NK-92 (cell line): ENCODE measurements around the gene PAQR4.

ENCODE experiments used
- DNase-seq: peaks from one replicate; lab custom pipeline; 2025; ENCODE audit not compliant: unreplicated experiment; lab: John Stamatoyannopoulos, UW

The PAQR4 gene

DNA sequence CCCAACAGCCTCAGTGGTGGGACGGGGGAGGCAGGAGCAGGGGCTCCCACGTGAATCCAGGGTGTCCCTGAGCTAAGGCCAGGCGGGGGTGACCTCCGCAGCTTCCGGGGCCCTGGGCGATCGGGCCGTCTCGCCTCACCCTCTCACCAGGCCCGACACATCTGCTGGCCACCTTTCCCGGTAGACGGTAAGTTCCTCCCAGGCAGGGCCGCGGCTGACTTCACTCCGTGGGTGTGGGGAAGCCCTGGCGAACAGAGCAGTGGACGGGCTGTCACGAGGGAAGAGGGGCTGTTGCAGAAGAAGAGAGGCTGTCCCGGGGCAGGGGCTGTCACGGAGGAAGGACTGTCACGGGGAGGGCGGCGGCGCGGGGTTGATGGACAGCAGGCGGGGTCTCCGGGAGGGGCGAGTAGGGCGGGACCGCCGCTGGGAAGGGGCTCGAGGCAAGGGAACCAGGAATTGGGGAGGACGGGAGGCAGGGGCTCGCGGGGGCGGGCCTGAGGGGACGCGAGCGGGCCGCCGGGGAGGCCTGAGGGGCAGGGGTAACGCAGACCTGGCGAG lies 10.6 kb downstream of the PAQR4 start:
- DNase-seq = no peak

DNA sequence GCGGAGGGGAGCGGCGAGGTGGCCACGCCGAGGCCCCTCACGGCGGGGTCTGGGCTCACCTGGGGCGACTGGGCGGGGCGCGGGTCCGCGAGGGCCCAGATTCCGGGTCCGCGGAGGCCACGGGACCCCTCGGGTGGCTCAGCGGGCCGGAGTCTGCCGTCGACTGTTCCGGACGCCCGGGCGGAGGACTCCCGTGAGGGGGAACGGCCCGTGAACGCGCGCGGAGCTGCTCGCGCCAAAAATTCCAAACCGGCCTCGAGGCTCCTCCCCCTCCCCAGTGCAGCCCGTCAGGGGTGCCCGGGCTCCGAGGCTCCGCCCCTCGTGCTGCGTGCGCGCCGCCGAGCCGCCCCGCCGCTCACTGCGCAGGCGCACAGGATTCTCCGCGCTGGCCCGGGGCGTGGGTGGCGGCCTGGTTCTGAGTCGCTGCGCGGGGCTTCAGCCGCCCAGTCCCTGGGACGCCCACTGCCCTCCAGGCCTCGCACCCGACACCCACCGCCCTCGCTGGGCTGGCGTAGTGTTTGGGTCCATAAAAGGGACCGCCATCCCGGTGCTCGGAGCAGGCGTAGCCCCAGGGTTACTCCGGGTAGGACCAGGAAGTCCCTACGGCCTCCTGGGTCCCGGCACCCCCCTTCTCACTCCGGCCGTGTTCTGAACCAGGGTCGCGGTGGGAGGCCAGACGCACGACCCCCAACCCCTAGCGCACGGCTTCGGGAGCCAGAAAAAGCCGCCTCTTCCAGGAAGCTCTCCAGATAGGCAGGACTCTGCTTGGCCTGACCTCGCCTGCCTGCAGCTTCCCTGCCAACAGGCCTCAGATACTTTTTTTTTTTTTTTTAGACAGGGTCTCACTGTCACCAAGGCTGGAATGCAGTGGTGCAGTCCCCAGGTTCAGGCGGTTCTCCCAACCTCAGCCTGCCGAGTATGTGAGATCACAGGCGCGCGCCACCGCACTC lies 11.4 kb downstream of the PAQR4 start, which contains the start of gene PKMYT1:
Gene PKMYT1, minus strand, starts transcription at position 220 of the 950 bp plus-strand sequence. CDS start 789 bp downstream, outside the sequence.
- DNase-seq = peak; percentile 61

DNA sequence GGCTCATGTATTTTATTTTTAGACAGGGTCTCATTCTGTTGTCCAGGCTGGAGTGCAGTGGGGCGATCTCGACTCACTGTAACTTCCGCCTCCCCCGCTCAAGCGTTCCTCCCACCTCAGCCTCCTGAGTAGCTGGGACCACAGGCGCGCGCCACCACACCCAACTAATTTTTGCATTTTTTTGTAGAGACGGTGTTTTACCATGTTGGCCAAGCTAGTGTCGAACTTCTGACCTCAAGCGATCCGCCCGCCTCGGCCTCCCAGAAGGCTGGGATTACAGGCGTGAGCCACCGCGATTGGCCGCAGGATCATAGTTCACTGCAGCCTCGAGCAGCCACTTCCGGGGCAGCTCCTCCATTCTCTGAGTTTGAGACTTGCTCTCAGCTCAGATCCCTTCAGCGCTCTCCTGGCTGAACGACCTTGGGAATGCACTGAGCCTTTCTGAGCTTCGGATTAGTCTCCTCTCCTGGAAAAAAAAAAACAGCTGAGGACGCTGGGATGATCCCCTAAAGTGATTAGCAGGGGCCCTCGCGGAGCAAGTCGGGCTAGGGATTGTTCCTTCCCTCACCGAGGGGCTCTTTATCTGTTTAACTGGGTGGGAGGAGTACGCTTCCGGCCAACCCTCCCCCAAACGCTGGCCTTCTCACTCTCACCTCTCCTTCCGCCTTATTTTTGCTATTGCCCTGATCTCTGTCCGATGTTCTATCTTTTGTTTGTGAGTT lies 12.2 kb downstream of the PAQR4 start:
- no peak for DNase-seq

DNA sequence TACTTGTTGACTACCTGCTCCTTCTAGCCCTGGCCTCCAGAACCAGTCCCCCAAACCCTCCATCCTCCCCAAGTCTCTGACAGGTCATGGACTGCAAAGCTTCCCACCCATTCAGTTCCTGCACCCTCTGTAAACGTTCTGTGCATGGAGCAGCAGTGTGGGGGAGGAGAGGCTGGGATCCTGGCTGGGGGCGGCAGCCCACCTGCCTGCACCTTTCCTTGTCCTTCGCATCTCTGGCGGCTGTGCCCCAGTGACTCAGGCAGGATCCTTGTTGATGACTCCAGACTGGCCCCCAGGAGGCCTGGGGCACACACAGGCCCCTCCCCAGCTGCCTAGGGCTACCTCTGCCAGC lies 12.7 kb downstream of the PAQR4 start:
- DNase-seq = no peak

DNA sequence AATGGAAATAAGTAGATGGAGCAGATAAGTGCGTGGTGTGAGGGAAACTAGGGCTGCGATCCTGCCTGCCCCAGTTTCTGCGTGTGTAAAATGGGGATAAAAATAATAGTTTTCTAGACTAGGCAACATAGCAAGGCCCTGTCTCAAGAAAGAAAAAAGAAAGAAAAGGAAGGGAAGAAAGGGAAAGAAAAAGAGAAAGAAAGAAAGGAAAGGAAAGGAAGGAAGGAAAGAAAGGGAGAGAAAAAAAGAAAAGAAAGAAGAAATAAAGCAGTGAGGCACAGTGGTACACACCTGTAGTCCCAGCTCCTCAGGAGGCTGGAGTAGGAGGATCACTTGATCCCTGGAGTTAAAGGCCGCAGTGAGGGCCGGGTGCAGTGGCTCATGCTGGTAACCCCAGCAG lies 13.3 kb downstream of the PAQR4 start:
- no peak for DNase-seq

DNA sequence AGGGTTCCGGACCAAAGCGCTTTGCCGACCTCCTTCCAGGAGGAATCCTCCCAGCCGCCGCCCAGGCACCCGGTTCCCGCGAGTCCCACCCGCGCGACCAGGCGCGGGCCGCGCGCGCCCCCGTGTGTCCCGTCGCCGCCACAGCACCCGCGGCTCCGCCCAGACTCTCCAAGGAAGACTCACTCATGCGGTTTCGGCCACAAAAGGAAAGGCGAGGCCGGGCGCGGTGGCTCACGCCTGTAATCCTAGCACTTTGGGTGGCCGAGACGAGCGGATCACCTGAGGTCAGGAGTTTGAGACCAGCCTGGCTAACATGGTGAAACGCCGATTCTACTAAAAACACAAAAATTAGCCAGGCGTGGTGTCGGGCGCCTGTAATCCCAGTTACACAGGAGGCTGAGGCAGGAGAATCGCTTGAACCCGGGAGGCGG lies 14.6 kb downstream of the PAQR4 start:
- no peak for DNase-seq

DNA sequence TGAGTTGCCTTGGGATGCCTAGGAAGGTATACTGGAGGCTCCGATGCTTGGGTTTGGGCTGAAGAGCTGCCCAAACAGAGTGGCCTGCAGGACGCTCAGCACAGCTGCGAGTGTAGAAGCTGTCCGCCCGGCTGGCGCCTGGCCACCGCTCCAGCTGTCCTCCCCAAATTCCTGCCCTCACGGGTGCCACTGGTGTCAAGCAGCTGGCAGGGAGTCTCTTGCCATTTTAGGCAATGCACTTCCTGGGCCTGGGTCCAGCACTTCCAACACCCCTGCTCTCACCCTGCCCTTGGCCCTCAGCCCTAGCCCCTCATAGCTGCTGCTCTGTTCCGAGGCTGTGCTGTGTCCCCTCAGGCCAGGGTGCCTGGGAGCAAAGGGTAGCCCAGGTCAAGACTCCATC lies 16.3 kb downstream of the PAQR4 start:
- DNase-seq = no peak

DNA sequence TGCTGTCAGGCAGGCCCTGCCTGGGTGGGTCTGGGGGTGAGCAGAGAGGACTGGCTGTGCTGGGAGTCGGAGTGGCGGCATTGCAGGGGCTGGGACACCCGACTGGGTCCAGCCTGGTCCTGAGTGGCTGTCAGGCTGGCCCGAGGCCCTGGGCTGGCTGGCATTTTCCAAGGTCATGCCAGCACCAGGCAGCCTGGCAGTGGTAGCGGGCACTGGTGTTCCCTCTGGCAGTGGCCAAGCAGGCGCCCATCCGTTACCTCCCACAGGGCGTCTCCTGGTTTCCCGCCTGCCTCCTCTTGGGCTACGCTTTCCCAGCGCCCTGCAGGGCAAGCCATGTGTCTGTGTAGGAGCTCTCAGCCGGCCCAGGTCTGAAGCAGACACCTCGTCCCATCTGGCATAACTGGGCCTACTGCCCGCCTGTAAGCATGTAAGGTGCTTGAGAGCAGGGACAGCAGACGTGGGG lies 16.8 kb downstream of the PAQR4 start:
- no peak for DNase-seq

DNA sequence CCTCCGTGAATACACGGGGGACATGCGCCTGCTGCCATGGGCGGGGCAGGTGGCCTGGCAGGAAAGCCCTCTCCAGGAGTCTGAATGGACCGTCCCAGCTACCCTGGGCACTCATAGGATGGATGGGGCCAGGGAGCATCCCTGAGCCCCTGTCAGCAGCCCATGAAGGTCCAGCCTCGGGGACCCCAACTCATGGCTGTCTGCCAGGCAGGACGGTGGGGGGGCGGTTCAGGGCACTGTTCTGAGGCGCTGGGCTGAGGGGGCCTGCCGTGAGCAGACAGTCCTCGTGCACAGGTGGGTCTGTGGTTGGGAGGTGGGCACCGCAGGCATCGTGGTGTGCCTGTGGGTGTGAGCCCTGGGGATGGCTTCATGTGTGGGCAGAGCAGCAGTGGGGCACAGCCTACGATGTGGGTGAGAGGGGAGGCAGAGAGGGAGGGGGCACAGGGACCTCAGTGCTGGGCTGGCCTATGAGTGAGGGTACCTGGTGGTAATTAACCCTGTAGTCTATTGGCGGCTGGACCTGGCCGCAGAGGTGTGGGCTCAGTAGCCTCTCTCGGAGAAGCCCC lies 17.6 kb downstream of the PAQR4 start:
- DNase-seq = no peak

DNA sequence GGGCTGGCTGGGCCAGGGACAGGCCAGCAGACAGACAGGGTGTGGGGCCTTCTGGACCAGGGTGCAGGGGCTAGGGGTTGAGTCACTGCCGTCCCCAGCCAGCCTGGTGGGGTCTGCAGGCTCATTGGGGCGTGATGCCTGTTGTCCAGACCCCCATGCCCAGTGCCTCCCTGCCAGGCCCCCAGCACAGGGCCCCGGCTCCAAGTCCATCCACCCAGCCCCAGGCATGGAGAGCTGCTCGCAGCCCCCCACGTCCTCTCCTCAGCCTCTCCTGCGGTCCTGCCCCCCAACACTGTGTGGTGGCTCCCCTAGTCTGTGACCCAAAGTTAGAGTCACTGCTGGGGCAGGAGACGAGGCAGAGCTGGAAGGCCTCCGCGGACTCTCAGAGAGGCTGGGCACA lies 18.1 kb downstream of the PAQR4 start:
- DNase-seq = no peak

DNA sequence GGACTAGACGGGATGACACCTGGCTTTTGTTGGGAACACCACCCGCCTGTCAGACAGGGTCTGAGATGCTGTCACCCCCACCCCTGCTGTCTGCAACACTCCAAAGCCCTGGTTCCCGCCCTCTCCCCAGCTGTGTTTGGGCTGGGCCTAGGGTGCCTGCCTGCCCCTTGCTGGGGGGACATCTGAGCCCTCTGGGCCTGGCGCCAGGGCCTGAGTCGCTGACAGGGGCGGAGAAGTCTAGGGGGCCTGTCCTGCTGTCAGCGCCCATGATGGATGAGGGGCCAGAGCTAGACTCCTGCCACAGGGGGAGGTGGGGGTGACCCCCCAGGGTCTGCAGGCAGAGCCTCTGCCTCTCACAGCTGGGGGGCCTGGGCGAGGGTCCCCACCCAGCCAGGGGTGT lies 18.7 kb downstream of the PAQR4 start:
- no peak for DNase-seq

DNA sequence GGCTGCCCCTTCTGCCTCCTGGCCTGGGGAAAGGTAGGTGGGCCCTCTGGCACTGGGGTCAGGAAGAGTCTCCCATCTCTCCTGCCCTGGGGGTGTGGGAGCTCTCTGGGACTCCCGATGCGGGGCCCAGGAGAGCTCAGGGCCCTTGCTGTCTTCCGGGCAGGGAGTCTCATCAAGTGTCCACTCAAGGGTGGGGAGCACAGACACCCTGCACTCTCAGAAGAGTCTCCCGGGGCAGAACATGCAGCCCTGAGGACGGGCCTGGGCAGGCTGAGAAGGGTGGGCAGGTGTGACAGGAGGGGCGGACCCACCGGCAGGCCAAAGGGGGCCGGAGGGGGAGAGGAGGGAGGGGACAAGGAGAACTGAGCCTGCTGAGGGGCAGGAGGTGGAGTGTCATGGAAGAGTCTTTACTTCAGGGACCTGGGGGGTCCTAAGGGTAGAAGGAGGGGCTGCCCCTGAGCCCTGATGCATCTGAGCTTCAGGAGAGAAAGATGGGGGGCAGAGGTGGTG lies 19.5 kb downstream of the PAQR4 start:
- no peak for DNase-seq

DNA sequence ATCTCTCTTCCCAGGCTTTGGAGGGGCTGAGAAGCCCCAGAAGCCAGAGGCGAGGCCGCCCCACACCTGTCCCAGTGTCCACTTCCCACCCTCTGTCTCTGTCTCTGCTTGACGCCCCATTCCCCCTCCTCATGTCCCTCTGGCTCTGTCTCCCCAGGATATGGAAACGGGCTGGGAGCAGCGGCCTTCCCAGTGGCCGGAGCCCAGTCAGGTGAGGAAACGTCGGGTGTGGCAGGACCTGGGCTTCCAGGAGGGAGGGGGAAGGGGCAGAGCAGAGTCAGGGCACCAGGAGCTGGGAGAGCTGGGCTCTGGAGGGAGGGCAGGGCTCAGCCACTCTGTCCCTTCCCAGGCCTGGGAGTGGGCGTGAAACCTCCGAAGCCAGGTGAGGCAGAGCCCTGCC lies 21.7 kb downstream of the PAQR4 start:
- no peak for DNase-seq

DNA sequence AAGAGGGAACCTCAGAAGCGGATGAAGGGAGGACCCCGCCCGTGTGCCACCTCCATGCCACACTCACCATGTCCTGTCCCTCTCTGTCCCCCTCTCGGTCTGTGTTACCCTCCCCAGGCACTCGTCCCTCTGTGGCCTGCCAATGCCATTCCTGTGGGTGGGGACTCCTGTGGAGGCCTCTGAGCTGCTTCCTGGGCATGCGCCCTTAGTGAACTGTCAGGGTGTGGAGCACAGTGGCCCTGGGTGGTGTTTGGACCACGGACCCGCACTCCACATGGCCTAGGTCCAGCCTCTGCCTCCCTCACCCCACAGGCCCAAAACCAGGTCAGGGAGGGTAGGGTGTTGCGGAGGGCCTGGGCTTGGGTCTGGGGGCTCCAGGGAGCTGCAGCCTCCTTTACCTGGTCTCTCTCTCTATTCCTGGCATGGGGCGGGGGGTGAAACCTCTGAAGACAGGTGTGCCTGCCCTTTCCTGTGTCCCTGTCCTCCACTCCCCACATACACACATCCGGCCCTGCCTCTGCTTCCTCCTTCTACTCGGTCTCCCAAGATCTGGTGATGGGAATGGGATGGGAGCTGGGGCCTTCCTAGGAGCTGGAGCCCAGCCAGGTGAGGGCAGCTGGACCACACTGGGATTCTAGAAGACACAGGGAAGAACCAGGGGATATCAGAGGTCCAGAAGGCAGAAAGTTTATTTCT lies 22.6 kb downstream of the PAQR4 start:
- no peak for DNase-seq

DNA sequence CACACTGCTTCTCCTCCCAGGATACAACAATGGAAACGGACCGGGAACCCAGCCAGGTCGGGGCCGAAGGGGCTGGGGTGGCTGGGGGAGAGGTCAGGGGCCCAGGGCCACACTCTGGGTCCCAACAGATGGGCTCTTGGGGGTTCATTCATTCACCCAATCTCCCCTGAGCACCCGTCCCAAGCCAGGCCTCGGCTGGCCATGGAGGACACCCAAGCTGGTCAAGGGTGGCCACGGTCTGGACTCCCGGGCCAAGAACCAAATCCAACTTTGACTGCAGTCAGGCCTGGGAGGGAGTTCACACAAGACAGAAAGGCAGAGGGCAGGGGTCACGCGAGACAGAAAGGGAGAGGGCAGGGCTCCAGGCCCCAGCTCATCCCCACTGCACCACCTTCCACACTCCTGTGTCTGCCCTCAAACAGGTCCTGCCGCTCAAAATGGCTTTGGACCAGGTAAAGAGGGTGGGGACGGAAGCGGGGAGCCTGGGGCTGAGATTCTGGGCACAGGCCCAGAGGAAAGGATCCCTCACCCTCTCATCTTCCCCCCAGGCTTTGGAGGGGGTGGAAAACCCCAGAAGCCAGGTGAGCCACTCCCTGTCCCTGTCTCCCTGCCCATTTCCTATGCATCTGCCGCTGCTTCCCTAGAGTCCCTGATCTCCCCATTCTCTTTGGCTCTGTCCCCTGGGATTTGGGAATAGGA lies 23.4 kb downstream of the PAQR4 start:
- DNase-seq = no peak

DNA sequence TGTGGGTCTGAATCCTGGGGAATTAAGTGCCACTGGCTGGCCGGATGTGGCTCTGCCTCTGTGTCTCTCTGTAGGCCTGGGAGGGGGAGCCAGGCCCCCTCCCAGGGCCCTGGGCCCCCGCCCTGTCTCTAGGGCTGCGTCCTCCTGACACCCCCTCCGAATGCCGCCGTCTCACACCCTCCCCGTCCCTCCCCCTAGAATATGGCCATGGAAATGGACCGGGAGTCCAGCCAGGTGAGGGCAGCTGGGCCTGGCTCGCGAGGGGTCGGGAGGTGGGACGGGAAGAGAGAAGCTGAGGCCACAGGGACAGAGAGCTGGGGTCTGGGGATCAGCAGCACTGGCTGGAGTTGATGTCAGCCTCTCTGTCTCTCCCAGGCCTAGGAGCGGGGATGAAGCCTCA lies 27.1 kb downstream of the PAQR4 start:
- DNase-seq = no peak

DNA sequence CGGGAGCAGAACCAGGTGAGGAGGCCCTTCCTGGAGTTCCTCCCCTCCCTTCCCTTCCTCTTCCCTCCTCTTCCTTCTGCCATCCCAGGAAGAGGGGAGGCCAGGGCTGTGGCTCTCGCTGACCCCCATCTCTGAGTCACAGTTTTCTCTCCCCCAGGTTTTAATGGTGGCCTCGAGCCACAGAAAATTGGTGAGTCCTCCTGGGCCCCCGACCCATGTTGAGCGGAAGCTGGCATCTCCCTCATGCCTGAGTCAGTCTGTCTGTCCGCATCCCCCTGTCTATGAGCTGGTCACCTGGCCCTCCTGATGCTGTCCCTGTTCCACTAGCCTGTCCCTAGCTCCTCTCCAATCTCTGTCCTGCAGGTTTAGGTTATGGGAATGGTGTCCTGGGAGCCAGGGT lies 30.8 kb downstream of the PAQR4 start:
- no peak for DNase-seq

DNA sequence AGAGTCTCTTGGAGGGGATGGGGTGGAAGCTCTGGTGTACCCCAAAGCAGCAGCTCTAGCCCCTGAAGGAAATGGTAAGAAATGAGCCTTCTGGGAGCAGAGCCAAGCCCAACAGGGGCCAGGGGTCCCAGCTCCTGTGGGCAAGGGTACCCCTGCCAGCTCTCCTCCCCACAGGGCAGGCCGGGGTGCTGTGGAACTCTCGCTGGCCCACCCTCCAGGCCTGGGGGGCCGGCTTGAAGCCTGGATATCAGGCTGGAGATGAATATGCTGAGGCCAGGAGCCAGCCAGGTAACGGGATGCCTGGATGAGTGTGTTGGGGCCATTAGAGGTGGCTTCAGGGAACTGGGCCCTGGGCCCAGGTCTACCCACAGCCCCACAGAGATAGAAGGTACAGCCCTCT lies 31.4 kb downstream of the PAQR4 start:
- DNase-seq = no peak

DNA sequence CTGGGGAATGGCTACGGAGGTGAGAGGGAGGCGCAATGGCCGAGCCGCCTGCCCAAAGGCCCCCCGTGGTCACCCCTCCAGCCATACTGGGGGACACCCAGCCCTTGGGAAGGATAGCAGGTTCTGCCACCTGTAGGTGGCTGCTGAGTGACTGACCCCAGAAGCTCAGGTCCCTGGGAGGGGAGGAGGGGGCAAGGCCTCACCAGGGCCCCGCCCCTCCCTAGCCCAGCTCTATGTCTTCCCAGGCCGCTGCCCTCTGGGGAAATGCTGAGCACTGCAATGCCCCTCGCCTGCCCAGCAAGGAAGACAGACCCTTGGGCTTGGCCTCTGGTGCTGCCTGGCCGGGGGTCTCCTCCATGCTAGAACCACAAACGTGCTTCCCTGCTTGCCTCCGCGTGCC lies 32.2 kb downstream of the PAQR4 start:
- DNase-seq = no peak
